ENCODE data around the gene PTPRA. TPM values are rescaled to one million over a fixed set of nuclear protein-coding genes. Genes with fewer than 3 reads are reported as not detected.
"Not testable (repeated sequence)": the region's sequence is repeated elsewhere in the genome, so short reads cannot be mapped to it uniquely, and the experiment has no call there.

PTPRA gene
- total RNA-seq, 1 donor from 2014 or later = 57.5 TPM

DNA sequence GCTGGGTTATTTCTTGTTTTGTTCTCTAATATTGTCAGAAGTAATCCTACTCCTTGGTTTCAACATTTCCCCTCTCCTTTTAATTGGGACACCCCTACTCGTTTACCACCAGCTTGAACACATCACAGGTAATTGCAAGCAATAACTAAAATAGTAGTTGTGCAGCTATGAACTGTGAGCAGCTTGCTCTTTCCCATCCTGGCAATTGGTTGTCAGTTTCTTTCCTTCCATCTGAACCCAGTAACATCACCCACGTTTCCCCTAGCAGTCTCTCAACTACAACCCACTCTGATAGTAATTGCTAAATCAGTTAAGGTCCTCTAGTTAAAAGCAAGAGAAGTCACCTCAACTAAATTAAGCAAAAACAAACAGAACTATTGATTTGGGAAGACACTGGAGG, 122.5 kb downstream of the PTPRA start:
- DNase-seq (ENCODE audit: low spot score) = no peak

DNA sequence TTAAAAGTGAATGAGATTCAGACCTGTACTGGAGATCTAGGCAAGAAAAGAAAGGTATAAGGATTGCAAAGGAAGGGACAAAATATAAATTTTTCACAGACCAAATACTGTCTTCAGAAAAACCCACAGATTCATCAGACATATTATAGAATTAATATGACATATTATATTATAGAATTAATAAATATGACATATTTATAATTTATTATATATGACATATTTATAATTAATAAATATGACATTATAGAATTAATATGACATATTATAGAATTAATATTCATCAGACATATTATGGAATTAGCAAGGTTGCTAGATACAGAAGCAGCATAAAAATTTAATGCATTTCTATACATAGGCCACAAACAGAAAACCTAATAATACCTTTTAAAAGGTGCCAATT, 125.4 kb downstream of the PTPRA start:
- no peak for DNase-seq (ENCODE audit: low spot score)

DNA sequence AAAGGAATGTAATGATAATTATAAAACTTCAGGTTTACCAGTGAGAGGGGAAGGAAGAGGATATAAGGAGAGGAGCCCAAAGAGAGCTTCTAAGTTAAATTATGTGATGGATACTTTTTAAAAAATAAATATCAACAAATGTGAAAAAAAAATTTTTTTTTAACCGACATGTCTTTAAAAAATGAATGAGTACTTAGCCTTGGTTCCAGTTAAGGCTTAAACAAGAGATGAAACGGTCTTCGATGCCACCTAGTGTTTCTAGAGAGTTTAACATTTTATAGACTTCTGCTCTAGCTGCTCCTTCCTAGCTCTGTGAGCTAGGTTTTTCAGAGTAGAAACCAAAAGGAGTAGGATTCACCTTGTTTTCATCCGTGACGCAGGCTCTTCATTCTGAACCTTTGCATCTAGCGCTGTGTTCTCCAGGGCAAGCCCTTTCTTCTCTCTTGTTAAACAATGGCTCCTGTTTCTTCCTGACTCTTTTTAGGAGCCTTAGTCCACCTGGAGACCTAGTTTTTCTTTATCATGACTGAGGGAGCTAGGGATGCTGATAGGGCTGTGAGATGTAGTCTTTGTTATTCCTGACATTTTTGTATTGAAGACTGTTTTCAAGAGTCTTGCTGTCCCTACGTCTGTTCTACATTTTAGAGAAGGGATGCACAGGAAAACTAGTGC, 127.7 kb downstream of the PTPRA start:
- DNase-seq (ENCODE audit: low spot score) = no peak

DNA sequence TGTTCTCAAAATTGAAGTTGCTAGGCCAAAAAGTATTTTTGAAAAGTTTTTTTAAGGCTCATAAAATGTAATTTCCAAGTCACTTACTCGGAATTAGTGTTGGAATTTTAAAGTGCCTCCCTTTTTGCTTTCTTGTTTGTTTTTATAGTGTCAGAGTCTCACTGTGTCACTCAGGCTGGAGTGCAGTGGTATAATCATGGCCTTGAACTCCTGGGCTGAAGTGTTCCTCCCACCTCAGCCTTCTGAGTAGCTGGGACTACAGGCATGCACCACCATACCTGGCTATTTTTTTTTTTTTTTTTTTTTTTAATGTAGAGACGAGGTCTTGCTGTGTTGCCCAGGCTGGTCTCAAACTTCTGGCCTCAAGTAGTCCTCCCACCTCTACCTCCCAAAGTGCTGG, 130.1 kb downstream of the PTPRA start:
- no peak for DNase-seq (ENCODE audit: low spot score)

DNA sequence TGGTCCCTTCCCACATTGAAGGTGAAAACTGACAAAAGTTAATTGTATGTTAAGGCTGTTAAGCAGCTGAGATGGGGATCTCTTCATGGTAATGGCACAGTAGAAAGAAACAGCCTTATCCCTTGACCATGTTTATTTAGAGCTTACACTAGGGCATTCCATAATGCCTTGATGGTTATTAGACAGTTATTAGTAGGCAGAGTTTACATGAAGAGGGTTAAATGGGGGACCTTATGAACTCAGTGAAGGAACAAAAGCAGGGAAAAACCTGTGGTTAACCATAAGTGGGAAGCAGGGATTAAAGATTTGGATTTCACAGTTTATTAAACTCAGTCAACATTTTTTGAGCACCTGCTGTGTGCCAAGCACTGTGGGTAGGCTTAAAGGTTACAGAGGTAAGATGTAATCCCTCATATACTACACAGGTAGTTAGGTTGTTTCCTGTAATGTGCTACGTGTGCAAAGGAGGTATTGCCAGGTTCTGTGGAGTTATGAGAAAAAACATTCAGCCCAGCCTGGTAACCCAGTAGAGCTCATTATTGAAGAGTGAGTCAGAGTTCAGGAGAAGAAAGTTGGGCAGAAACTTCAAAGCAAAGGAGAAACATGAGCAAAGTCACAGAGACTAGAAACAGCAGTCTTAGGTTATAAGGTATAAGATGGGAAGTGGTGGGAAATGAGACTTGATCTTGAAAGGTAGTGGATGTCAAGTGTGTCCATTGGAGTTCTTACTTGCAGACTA, 137.9 kb downstream of the PTPRA start:
- DNase-seq (ENCODE audit: low spot score) = no peak

DNA sequence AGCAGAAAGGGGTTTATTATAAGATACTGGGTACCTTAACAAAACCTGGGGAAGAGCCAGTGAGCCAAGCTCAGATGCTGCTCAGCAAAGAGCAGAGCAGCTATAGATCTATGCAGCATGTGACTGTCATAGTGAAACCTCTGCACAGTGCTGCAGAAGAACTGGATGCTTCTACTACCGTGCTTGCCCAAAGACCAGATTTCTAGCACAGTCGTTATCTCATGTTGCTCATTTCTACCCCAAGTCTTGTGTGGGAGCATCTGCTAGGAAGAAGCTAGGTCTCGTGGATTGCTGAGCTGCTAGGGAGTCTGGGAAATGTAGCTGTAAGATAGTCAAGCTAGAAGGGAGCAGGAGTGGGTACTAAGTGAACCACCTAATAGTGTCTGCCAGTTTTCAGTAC, 138.5 kb downstream of the PTPRA start:
- no peak for DNase-seq (ENCODE audit: low spot score)

DNA sequence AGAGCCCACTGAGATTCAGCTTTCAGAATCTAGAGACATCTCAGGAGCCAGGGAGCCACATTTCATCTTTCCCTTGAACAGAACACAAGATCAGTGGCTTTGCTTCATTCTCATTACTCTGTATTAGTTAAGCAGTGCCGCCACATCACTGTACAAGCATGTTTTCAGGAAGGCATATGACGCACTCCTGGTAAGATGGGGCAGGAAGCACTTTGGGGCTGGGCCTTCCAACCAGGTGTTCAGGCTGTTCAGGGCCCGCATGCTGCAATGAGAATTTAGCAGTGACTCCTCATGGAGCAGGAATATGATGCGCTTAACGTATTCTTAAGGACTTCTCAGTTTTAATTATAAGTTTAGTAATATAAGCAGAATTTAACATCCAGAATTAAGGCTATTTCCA, 140.5 kb downstream of the PTPRA start:
- DNase-seq (ENCODE audit: low spot score) = no peak

DNA sequence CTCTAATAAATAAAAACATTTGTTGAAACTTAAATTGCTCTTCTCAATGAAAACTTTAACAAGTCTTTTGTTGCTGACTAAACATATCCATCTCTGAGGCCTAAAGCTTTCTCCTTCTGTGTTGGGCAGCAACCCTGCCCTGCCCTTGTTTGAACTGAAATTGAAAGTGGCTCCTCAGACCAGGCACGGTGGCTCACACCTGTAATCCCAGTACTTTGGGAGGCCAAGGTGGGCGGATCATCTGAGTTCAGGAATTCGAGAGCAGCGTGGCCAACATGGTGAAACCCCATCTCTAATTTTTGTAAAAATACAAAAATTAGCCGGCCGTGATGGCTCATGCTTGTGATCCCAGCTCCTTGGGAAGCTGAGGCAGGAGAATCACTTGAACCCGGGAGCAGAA, 140.9 kb downstream of the PTPRA start:
- no peak for DNase-seq (ENCODE audit: low spot score)

DNA sequence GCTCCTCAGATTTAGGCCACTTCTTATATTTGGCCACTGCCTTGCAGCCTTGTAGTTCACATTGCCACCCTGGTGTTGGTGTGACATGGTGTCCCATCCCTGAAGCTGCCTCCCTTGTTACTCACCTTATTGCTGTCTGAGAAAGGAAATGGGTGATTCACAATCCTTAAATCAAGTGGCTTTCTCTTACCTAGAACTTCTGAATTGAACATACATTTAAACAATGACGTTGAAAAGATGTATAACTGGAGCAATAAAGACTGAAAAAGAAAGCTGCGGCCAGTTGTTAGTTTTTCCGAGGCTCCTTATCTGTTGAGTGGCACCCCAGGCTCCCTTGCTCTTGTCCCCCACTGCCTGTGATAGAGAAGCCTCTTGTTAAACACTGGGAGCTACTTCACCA, 141.4 kb downstream of the PTPRA start:
- DNase-seq (ENCODE audit: low spot score) = no peak

DNA sequence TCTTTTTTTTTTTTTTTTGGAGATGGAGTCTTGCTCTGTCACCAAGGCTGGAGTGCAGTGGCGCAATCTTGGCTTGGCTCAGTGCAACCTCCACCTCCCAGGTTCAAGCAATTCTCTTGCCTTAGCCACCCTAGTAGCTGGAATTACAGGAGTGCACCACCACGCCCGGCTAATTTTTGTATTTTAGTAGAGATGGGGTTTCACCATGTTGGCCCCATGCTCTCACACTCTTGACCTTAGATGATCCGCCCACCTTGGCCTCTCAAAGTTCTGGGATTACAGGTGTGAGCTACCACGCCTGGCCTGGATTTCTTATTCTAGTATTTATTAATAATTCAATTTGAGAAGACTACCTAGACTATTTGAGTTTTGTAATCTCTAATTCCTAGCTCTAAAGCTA, 142.0 kb downstream of the PTPRA start:
- not testable (repeated sequence) for DNase-seq (ENCODE audit: low spot score)

DNA sequence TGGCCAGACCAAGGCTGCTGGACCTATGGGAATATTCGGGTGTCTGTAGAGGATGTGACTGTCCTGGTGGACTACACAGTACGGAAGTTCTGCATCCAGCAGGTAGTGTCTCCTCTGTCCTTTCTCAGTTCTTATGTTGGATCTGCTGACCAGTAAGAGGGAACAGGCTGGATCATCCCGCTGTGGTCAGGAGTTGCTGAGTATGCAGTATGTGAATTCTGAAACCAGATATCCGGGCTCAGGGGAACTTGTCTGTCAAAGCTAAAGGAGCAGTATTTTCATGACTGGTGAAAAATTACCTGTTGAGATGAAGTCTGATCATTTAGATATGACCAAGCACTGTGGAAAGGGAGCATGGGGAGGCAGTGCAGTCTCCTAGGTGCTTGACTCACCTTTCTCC, 148.0 kb downstream of the PTPRA start:
- DNase-seq (ENCODE audit: low spot score) = no peak

DNA sequence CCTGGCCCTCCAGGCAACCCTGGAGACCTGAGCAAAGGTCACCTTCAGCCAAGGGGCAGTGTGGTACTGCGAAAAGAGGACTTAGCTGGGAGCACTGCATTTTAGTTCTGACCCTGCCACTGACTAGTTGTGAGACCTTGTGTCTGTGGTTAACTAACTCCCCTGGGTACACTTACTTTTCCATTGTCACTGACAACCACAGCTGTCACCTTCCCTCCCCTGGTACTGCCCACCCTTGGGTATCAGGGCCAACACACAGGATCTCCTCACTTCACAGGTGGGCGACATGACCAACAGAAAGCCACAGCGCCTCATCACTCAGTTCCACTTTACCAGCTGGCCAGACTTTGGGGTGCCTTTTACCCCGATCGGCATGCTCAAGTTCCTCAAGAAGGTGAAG, 148.5 kb downstream of the PTPRA start:
- DNase-seq (ENCODE audit: low spot score) = no peak

DNA sequence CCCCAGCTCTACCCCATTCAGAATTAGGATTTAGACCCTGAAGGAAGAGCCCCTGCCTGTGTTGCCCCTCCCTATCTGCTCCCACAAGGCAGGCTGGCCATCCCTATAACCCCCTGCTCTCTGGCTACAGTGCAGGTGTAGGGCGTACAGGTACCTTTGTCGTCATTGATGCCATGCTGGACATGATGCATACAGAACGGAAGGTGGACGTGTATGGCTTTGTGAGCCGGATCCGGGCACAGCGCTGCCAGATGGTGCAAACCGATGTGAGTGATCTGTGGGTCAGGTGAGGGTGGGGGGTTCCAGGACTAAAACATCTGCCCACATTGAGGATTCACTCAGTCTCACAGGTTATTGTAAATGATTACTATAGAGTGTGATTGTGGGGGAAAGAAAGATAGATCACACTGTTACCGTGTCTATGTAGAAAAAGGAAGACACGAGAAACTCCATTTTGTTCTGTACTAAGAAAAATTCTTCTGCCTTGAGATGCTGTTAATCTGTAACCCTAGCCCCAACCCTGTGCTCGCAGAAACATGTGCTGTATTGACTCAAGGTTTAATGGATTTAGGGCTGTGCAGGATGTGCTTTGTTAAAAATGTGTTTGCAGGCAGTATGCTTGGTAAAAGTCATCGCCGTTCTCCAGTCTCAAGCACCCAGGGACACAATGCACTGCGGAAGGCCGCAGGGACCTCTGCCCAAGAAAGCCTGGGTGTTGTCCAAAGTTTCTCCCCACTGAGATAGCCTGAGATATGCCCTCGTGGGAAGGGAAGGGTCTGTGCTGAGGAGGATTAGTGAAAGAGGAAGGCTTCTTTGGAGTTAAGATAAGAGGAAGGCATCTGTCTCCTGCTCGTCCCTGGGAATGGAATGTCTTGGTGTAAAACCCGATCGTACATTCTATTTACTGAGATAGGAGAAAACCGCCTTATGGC, 149.5 kb downstream of the PTPRA start:
- not testable (repeated sequence) for DNase-seq (ENCODE audit: low spot score)

DNA sequence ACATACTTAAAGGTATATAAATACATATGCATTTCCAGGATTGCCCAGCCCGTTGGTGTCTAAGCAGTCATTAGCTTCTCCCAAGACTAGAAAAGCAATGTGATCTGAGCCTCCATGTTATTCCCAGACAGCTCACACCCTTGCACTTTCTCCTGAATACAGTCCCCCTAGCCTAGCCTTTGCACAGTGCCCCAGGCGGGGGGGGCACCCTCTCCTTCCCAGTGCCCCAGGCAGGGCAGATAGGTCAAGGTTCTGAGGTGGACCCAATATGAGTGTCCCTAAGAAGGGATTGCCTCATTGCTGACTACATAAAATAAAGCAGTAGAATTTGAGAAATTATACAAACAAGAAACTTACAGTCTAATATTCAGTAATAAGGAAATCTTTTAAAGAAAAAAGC, 154.7 kb downstream of the PTPRA start:
- no peak for DNase-seq (ENCODE audit: low spot score)

DNA sequence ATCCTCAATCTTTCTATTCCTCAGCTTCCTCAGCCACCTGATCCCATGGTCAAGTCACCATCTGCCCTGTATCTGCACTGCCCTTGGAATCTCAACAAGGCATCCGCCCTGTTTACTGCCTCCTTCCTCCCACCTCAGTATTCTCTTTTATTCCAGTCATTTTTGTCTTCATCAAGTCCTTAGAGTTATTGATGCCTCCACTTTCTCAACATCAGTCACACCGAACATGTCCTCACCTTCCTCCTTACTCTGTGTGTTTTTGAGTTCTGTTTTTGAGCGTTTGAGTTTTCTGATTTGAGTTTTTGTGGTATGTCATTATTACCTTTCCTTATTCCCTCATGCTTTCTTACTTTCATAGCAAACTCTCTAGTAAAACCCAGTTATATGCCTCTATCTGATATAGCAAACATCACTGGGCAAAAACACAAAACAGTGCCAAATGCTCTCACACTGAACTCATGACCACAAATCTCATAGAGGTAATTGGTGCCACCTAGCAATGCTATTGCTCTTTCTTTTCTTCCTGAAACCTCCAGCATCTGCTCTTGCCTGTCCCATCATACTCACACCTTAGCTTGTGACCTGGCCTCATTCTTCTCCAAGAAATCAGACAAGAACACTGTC, 158.4 kb downstream of the PTPRA start:
- DNase-seq (ENCODE audit: low spot score) = no peak

DNA sequence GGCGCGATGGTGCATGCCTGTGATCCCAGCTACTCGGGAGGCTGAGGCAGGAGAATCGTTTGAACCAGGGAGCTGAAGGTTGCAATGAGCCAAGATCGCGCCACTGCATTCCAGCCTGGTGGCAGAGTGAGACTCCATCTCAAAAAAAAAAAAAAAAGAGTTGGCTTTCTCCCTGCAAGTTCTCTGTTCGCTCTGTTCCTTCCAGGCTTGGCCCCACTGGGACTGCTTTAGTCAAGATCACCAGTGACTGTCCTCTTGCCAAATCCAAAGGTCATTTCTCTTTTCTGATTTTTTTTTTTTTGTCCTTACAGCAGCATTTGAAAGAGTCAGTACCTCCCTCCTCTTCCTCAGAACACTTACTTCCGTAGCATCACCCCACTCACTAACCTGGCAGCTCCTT, 159.3 kb downstream of the PTPRA start:
- no peak for DNase-seq (ENCODE audit: low spot score)

DNA sequence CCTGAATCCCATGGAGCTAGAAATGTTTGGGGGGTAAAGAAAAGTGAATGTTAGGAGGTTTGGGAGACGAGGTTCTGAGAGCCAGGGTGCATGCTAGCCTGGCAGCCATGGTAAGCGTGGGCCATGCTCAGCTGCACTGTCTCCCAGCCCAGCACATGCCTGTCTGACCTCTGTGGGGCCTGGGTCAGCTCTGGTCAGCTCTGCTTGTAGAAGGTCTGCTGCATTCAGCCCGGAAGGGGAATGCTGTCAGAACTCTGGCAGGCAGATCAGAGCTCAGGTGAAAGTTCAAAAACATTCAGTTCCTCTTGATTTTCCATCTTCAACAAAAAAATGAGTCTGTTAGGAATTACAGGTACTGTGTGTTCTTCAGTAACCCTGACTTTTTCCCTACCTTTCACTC, 164.4 kb downstream of the PTPRA start:
- no peak for DNase-seq (ENCODE audit: low spot score)

DNA sequence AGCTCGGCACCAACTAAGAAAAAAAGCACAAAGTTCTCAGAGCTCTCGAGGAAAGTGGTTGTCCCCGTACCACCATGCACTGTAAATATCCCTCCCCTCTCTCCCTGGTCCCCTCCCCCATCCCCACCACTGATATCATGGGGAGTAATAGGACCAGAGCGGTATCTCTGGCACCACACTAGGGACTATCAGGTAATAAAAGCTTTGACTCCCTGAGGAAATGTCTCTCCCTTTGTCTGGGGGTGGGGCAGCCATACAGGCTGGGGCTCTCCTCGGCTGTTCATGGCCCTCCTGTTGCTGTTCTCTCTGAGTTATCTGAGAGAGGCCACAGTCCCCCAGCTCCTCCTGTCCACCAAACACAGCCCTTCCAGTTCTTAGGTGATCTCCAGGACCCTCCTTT, 165.2 kb downstream of the PTPRA start:
- DNase-seq (ENCODE audit: low spot score) = no peak

DNA sequence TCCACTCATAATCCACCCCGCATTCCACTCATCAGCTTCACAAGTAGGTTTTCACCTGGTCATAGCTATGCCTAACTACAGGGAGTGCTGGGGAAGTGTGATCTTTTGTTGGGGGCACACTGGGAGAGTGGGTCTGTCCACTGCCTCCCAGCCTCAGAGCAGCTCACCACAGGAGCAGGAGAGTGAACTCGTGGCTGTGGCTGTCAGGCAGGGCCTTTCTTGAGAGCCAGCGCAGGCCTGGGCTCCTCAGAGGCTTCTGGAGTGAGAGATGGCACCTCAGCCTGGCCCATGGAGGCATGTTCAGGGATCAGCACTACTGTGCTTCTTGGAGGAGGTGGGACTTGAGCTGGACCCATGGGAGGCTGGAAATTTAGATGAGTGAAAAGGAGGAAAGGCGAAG, 166.1 kb downstream of the PTPRA start:
- DNase-seq (ENCODE audit: low spot score) = no peak

DNA sequence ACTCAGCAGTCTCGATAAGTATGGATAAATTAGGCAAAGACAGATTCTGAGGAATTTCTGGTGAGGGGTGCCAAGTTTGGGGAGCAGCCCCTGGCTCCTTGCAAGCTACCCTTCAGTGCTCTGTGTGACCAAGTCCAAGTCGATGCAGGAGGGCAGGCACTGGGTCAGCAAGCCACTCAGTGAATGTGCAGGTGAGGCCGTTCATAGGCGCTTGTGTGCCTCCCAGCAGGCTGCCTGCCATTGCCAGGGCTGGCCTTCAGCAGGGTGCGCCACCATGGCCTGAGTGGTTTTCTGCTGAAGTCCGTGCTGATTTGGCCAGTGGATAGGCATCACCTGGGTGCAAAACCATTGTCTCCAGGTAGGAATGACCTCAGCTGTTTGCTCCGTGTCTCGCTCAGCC, 166.8 kb downstream of the PTPRA start:
- no peak for DNase-seq (ENCODE audit: low spot score)

DNA sequence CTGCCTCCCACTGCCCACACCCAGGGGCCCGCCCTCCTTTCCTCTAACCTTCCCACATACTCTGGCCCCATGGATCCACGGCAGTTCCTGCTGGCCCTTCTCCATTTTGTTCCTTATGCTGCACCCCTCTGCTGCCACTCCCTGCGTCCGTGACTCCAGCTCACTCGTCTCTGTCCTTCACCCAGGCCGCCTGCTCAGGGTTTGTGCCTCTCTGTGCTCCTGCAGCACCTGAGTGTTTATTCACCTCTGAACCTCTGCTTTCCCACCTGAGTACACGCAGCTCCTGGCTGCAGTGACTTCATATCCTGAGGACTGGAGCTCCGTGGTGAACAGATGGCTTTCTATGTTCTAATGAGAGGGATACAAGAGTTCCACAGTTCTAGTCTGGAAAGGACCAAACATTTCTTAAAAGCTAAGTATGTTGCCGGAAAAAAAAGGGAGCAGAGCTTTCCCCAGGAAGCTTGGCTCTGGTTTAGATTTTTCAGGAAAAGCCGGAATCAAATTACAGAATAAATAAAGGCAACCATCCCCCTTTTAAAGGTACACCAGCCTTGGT, 168.7 kb downstream of the PTPRA start:
- DNase-seq (ENCODE audit: low spot score) = no peak

DNA sequence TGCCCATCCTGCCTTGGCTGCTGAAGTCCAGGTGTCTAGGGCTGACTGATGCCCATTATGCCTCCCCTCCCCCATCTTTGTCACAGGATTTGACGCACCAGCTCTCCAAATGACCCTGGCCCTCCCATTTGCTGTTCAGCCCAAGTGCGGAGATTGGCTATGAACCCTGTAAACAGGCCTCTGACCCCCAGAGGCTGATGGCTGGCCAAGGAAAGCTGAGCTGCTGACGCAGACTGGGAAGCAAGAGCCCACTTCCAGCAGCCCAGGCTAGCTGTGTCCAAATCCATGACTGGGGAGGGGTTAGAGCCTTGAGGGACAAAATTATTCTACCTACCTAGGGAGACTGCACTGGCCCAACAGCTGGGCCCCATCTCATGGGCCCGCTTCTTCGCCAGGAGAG, 169.3 kb downstream of the PTPRA start:
- DNase-seq (ENCODE audit: low spot score) = peak; percentile 33

Measured in mucosa of gallbladder (tissue), 1 donor.